B cell (primary cell): ENCODE results near the gene ZNF722. TPM values are rescaled to one million over a fixed set of nuclear protein-coding genes. Genes with fewer than 3 reads are reported as not detected.
"Not testable (repeated sequence)": the region's sequence is repeated elsewhere in the genome, so short reads cannot be mapped to it uniquely, and the experiment has no call there.

Experiments used
- ATAC-seq: fragments of 200-7000 bp; cut with Tn5 transposase; one replicate; pipeline ENCODE4 v1.10.0; 2021; ENCODE audit warnings: low read depth, mild to moderate bottlenecking, moderate number of reproducible peaks, moderate library complexity
- CTCF ChIA-PET: fragments of 350-600 bp; sonication (Branson Sonifier 250); formaldehyde crosslinking; loops from one replicate; lab custom pipeline; 2021; ENCODE audit warnings: antibody characterized with exemption, inconsistent platforms; lab: Charles Lee
- POLR2A ChIA-PET: fragments of 350-600 bp; sonication (Branson Sonifier 250); formaldehyde crosslinking; loops from one replicate; lab custom pipeline; 2021; ENCODE audit warnings: antibody characterized with exemption; lab: Charles Lee
- DNase-seq: peaks from one replicate; pipeline ENCODE4 v3.0.0; 2013
- H2AFZ ChIP-seq: 2 replicates; pipeline ENCODE4 v1.6.1; 2012; ENCODE audit warnings: mild to moderate bottlenecking, low read depth, low read length; ENCODE audit not compliant: insufficient read depth, poor library complexity, severe bottlenecking
- H3K27ac ChIP-seq, 2 donors: 1 replicate in 1 of 2; 2 replicates in 1 of 2; pipeline ENCODE4 v1.5.1; 2012 to 2013; ENCODE audit warnings: low read length in 2 of 2, mild to moderate bottlenecking in 2 of 2, moderate library complexity in 1 of 2
- H3K27me3 ChIP-seq, 4 experiments: fragments of 200-600 bp in 1 of 4; sonication (generic) in 1 of 4; replicated peaks in 1 of 4; 1 replicate in 2 of 4; 2 replicates in 2 of 4; pipeline versions ENCODE4 v1.6.1 to v1.7.0; 2013 to 2016; ENCODE audit warnings: low read length in 3 of 4, mild to moderate bottlenecking in 2 of 4, mixed read lengths in 1 of 4, moderate library complexity in 1 of 4; ENCODE audit not compliant: insufficient read depth in 4 of 4, control insufficient read depth in 3 of 4; ENCODE audit errors: control extremely low read depth in 1 of 4
- H3K36me3 ChIP-seq, 2 experiments: replicated peaks in 1 of 2; 1 replicate in 1 of 2; 2 replicates in 1 of 2; pipeline versions ENCODE4 v1.6.1 to v1.7.1; 2013; ENCODE audit warnings: low read length in 1 of 2; ENCODE audit not compliant: insufficient read depth in 2 of 2, control insufficient read depth in 1 of 2; ENCODE audit errors: control extremely low read depth in 1 of 2, extremely low read depth in 1 of 2
- H3K4me1 ChIP-seq, 2 donors: fragments of 200-600 bp in 1 of 2; sonication (generic) in 1 of 2; 1 replicate in 1 of 2; 2 replicates in 1 of 2; pipeline versions ENCODE4 v1.5.1 to v1.6.1; 2013 to 2017; ENCODE audit warnings: low read length in 2 of 2; ENCODE audit not compliant: control insufficient read depth in 2 of 2, insufficient read depth in 2 of 2
- H3K4me2 ChIP-seq: replicated peaks from 2 replicates; pipeline ENCODE3; 2012; ENCODE audit warnings: mild to moderate bottlenecking, low read depth, low read length; ENCODE audit not compliant: poor library complexity, severe bottlenecking
- H3K4me3 ChIP-seq, 5 experiments: fragments of 200-600 bp in 1 of 5; sonication (generic) in 1 of 5; 1 replicate in 3 of 5; 2 replicates in 2 of 5; pipeline versions ENCODE4 v1.5.1 to v1.7.0; 2011 to 2016; ENCODE audit warnings: low read length in 4 of 5, mild to moderate bottlenecking in 4 of 5, low read depth in 2 of 5, control low read depth in 1 of 5, moderate library complexity in 1 of 5; ENCODE audit not compliant: insufficient read depth in 1 of 5; ENCODE audit errors: control extremely low read depth in 1 of 5, extremely low read depth in 1 of 5
- H3K79me2 ChIP-seq: fragments of 200-600 bp; sonication (generic); one replicate; pipeline ENCODE4 v1.6.0; 2016; ENCODE audit warnings: low read length; ENCODE audit not compliant: control insufficient read depth, insufficient read depth
- H3K9ac ChIP-seq: fragments of 200-600 bp; sonication (generic); 2 replicates; pipeline ENCODE4 v1.6.1; 2017; ENCODE audit warnings: mild to moderate bottlenecking, low read length, moderate library complexity
- H3K9me3 ChIP-seq, 3 donors: one replicate each; pipeline versions ENCODE4 v1.6.1 to v1.7.1; 2013; ENCODE audit warnings: low read length in 2 of 3; ENCODE audit not compliant: control insufficient read depth in 2 of 3, insufficient read depth in 1 of 3; ENCODE audit errors: control extremely low read depth in 1 of 3
- H4K20me1 ChIP-seq: 2 replicates; pipeline ENCODE4 v1.6.0; 2012; ENCODE audit warnings: mild to moderate bottlenecking, low read length; ENCODE audit not compliant: insufficient read depth, control insufficient read depth, poor library complexity, severe bottlenecking
- H3K27ac Mint-ChIP-seq: one replicate; pipeline ENCODE4 v1.8.0; 2021; ENCODE audit warnings: mixed read lengths
- H3K27me3 Mint-ChIP-seq: one replicate; pipeline ENCODE4 v1.8.0; 2021; ENCODE audit warnings: mixed read lengths
- H3K4me1 Mint-ChIP-seq: one replicate; pipeline ENCODE4 v1.8.0; 2021; ENCODE audit warnings: mixed read lengths
- H3K4me3 Mint-ChIP-seq: one replicate; pipeline ENCODE4 v1.8.0; 2021; ENCODE audit warnings: mixed read lengths
- H3K9me3 Mint-ChIP-seq: one replicate; pipeline ENCODE4 v1.8.0; 2022; ENCODE audit warnings: mixed read lengths; ENCODE audit not compliant: insufficient read depth
- CTCF ChIP-seq: fragments of 200-600 bp; IDR thresholded peaks from one replicate; pipeline ENCODE4 v1.8.0; 2022; ENCODE audit warnings: antibody characterized with exemption, mild to moderate bottlenecking
- WGBS: methylation state at CpG from one replicate; pipeline ENCODE4 v1.1.5; 2013; ENCODE audit warnings: missing lambda C conversion rate; ENCODE audit not compliant: insufficient coverage; 5-methylcytosine and 5-hydroxymethylcytosine counted together
- intact Hi-C: fragments of 100-400 bp; cut with micrococcal nuclease; formaldehyde crosslinking; loops from one replicate; pipeline ENCODE4 v1.10.0; 2022
- polyA plus RNA-seq: library from polyadenylated mRNA; depleted of rRNA; stranded (reverse); fragments of >200 nt; gene quantifications from 2 replicates; pipeline ENCODE4 v1.2.3, GENCODE V29; 2012
- total RNA-seq, 2 donors: library from RNA; stranded (reverse); fragments of 120-200 nt in 1 of 2; gene quantifications; 1 replicate in 1 of 2; 2 replicates in 1 of 2; pipeline versions ENCODE4 v1.2.3 to v1.2.4, GENCODE V29; 2013 to 2022

ZNF722 gene
- total and polyA plus RNA-seq, 2 donors (not counting 1 experiment from before 2014, with no cell fraction given) = not detected

GRCh38 chr7:63968629-63969028 lies 30.0 kb upstream of the ZNF722 start:
- Histone ChIP-seq H3K36me3 (no peaks in the 10 kb centered on the region), H3K9ac (no peak overlapping the region), H3K9me3 (peaks cover 0 to 15% (median 4%) of the 10 kb centered on the region in 3 donors), H3K4me3 (no peak overlapping the region), H4K20me1 (no peaks in the 10 kb centered on the region), H2AFZ (no peak overlapping the region), H3K27me3 (no peaks in the 10 kb centered on the region), H3K27ac (no peak overlapping the region), H3K4me1 (no peaks in the 10 kb centered on the region), H3K4me2 (no peak overlapping the region), H3K79me2 (no peaks in the 10 kb centered on the region)
- ChIA-PET CTCF (no interaction called here), POLR2A (no interaction called here)
- ATAC-seq (no peak), DNase-seq (no peak)
- no peak overlapping the region for H3K27ac Mint-ChIP-seq
- H3K27me3 Mint-ChIP-seq = no peaks in the 10 kb centered on the region
- TF ChIP-seq CTCF = no peak
- intact Hi-C loops = no loop called here
- H3K4me1 Mint-ChIP-seq = no peaks in the 10 kb centered on the region
- peaks cover 7% of the 10 kb centered on the region for H3K9me3 Mint-ChIP-seq
- no peak overlapping the region for H3K4me3 Mint-ChIP-seq

- H2AFZ ChIP-seq, H3K9ac ChIP-seq: not testable (repeated sequence)
Observed at GRCh38 chr7:64015496-64015895, 16.8 kb downstream of the ZNF722 start.

More at GRCh38 chr7:64015496-64015895, 16.8 kb downstream of the ZNF722 start:
- H3K9me3 ChIP-seq = peaks cover 0 to 31% (median 19%) of the 10 kb centered on the region in 3 donors
- DNase-seq, H3K36me3 ChIP-seq, H3K27ac Mint-ChIP-seq, ATAC-seq, H3K4me2 ChIP-seq, H3K27me3 ChIP-seq, H3K4me3 Mint-ChIP-seq, H3K27me3 Mint-ChIP-seq, H3K4me1 Mint-ChIP-seq, intact Hi-C loops, H3K4me3 ChIP-seq, H4K20me1 ChIP-seq, CTCF ChIA-PET, H3K4me1 ChIP-seq, H3K79me2 ChIP-seq, H3K27ac ChIP-seq, POLR2A ChIA-PET: not testable (repeated sequence)
- peaks cover 20% of the 10 kb centered on the region for H3K9me3 Mint-ChIP-seq
- no CpG with 5 or more reads among the region's 2 CpGs for WGBS
